OCI-M2 (cell line): ENCODE data around the gene RAN.
"Not testable (repeated sequence)": the region's sequence is repeated elsewhere in the genome, so short reads cannot be mapped to it uniquely, and the experiment has no call there.

ENCODE experiments used
- DNase-seq: peaks from one replicate; lab custom pipeline; 2025; ENCODE audit not compliant: unreplicated experiment; lab: John Stamatoyannopoulos, UW

Gene RAN

GRCh38 chr12:130871286-130872178 lies at the start of gene RAN:
Gene RAN (plus strand): TSS chr12:130872066. CDS start chr12:130872594, 528 bp downstream.
- DNase-seq = no peak

GRCh38 chr12:130825771-130826150 lies 46.1 kb upstream of the RAN start:
- DNase-seq = no peak

GRCh38 chr12:130826151-130826801 lies 45.6 kb upstream of the RAN start:
- DNase-seq = no peak

- no peak for DNase-seq
Measured at GRCh38 chr12:130827432-130827831, 44.4 kb upstream of the RAN start.

- DNase-seq = no peak
Measured at GRCh38 chr12:130828895-130829294, 43.0 kb upstream of the RAN start.

GRCh38 chr12:130829391-130830245 lies 42.2 kb upstream of the RAN start:
- no peak for DNase-seq

- DNase-seq = no peak
Measured at GRCh38 chr12:130830246-130830551, 41.7 kb upstream of the RAN start.

- DNase-seq = no peak
Measured at GRCh38 chr12:130831246-130831645, 40.6 kb upstream of the RAN start.

- no peak for DNase-seq
Measured at GRCh38 chr12:130831876-130832405, 39.9 kb upstream of the RAN start.

GRCh38 chr12:130832561-130833209 lies 39.2 kb upstream of the RAN start:
- DNase-seq = no peak

- DNase-seq = no peak
Measured at GRCh38 chr12:130835011-130835410, 36.9 kb upstream of the RAN start.

- DNase-seq = no peak
Measured at GRCh38 chr12:130835436-130835835, 36.4 kb upstream of the RAN start.

GRCh38 chr12:130838284-130838950 lies 33.4 kb upstream of the RAN start:
- DNase-seq = no peak

GRCh38 chr12:130838951-130839769 lies 32.7 kb upstream of the RAN start, which contains the start of gene STX2:
Gene STX2 (minus strand): TSS chr12:130839250. CDS start chr12:130839099, 151 bp downstream.
- DNase-seq = peak; percentile 37

GRCh38 chr12:130839770-130840404 lies 32.0 kb upstream of the RAN start:
- DNase-seq = no peak

GRCh38 chr12:130846369-130846768 lies 25.5 kb upstream of the RAN start:
- no peak for DNase-seq

GRCh38 chr12:130847112-130847511 lies 24.8 kb upstream of the RAN start:
- DNase-seq = no peak

GRCh38 chr12:130848105-130848504 lies 23.8 kb upstream of the RAN start:
- not testable (repeated sequence) for DNase-seq

GRCh38 chr12:130848785-130849305 lies 23.0 kb upstream of the RAN start:
- DNase-seq = not testable (repeated sequence)
